Activated effector memory CD4-positive, alpha-beta T cell treated with anti-CD3 and anti-CD28 coated beads, Interleukin-2, amount 50 U/mL, for 16 hours (primary cell): ENCODE data around the gene CCDC194.
A peak's percentile ranks its signal among the peaks of the same experiment; 100 is the strongest.

Source experiments
- DNase-seq: peaks from one replicate; pipeline ENCODE4 v3.0.0-alpha.2; 2020

Gene CCDC194

GRCh38 chr19:17393914-17394313, at the start of gene CCDC194:
Gene CCDC194, minus strand, starts transcription at chr19:17394196. Its CDS starts 38 bp downstream, at chr19:17394158.
- no peak for DNase-seq

- DNase-seq, result no peak
Observed at GRCh38 chr19:17441241-17442021, 47.4 kb upstream of the CCDC194 start.

DNA sequence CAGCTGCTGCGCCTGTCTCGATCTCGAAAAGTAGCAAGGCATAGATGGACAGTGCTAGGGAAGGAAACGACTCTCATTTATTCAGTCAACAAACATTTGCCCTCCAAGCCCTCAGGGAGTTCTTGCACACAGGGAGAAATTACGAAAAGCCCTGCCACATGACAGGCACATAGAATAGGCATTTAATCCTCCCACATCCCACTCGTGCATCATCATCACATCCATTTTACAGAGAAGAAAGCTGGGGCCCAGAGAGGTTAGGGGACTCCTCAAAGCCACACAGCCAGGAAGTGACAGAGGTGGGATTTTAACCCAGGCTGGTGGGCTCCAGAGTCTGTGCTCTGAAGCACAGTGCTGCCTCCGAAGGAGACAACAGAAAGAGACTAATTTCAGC, 42.9 kb upstream of the CCDC194 start:
- DNase-seq, result no peak

- DNase-seq, result no peak
Observed at GRCh38 chr19:17436094-17436873, 42.3 kb upstream of the CCDC194 start.

DNA sequence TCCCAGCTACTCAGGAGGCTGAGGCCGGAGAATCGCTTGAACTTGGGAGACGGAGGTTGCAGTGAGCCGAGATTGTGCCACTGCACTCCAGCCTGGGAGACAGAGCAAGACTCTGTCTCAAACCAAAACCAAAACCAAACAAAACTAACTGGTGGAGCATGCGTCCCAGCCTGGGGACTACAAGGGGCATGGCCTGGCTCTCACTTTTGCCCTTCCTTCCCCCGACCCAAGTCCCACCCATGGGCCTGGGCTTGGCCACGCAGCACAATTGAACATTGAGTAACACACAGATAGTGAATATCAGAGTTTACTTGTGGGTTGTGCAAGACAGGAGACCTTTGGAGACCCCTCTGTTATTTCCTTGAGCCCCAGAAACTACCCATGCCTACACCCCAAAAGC, 41.2 kb upstream of the CCDC194 start:
- no peak for DNase-seq

DNA sequence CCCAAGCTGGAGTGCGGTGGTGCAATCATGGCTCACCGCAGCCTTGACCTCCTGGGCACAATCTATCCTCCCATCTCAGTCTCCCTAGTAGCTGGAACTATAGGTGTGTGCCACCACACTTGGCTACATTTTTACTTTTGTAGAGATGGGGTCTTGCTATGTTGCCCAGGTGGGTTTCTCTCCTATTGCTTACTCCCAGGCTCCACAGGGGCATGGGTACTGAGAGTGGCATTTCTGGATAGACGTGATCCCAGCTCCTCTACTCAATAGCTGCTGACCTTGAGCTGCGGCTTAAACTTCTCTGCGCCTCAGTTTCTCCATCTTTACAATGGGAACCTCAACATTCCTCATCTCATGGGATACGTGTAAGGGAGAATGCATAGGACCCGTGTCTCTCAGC, 37.4 kb upstream of the CCDC194 start:
- DNase-seq, result no peak

- DNase-seq, result no peak
Observed at GRCh38 chr19:17429641-17430113, 35.7 kb upstream of the CCDC194 start.

DNA sequence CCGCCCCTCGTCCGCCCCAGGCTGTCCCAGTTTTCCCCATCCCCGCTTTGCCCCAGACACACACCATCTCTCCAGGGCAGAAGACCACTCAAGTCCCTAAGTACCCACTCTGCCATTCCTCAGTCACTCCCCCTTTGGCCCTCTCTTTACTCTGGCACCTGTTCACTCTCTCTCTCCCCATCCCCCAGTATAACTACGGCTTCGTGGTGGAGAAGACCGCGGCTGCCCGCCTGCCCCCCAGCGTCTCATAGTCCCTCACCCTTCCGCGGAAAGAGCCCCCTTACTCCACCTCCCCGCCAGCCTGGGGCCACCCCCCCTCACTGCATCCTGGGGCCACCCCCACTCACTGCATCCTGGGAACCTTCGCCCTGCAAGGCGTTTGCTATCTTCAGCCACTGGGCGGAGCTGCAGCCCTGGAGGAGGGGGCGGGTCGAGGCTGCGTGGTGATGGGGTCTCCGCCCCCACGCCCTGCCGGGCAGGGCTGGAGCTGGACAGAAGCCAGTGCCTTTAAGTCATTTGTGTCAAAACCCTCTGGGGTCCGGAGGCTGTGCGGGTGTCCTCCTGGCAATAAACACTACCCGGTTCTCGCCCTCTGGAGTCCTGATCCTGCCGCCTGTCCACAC, 30.9 kb upstream of the CCDC194 start:
- DNase-seq, result peak; percentile 69

DNA sequence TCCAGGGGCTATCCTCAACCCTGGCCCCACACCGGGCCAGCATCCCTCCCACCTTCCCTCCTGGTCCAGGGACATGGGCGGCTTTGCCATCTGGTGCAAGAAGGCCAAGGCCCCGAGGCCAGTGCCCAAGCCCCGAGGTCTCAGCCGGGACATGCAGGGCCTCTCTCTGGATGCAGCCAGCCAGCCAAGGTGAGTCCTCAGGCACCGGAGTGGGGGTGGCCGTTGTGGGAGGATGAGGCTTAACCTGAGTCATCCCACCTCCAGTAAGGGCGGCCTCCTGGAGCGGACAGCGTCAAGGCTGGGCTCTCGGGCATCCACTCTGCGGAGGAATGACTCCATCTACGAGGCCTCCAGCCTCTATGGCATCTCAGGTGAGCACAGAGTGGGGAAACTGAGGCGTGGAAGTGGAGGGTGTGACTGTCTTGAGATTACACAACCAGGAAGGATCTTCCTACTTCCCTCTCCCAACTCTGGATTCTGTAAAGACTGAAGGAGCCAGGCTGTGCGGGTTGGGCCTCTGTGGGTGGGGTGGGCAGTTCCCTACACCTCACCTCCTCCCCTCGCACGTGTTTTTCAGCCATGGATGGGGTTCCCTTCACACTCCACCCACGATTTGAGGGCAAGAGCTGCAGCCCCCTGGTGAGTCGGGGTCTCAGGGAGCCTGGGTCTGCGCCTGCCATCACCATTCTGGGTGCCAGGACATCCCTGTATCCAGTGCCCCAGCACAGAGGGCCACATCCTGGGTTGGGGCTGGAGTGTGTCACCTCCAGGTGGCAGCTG, 29.6 kb upstream of the CCDC194 start:
- DNase-seq, result no peak

DNA sequence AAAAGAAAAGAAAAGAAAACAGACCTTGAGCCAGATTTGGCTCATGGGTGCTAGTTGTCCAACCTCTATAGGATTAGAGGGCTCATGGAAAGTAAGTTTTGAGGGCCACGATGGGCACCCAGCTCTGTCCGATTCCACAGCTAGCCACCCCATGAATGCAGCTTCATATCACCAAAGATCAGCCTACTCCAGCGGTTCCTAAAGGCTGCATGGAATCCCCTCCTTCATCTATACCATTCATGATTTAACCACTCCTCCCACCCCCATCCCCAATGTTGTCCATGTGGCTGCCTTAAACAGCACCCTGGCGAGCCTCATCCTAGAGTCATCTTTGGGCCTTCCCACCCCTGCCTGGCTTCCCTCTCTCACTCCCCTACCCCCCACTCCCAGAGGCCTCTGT, 27.9 kb upstream of the CCDC194 start:
- DNase-seq, result no peak

- DNase-seq, result peak; percentile 73
Observed at GRCh38 chr19:17420475-17420924, 26.5 kb upstream of the CCDC194 start.

DNA sequence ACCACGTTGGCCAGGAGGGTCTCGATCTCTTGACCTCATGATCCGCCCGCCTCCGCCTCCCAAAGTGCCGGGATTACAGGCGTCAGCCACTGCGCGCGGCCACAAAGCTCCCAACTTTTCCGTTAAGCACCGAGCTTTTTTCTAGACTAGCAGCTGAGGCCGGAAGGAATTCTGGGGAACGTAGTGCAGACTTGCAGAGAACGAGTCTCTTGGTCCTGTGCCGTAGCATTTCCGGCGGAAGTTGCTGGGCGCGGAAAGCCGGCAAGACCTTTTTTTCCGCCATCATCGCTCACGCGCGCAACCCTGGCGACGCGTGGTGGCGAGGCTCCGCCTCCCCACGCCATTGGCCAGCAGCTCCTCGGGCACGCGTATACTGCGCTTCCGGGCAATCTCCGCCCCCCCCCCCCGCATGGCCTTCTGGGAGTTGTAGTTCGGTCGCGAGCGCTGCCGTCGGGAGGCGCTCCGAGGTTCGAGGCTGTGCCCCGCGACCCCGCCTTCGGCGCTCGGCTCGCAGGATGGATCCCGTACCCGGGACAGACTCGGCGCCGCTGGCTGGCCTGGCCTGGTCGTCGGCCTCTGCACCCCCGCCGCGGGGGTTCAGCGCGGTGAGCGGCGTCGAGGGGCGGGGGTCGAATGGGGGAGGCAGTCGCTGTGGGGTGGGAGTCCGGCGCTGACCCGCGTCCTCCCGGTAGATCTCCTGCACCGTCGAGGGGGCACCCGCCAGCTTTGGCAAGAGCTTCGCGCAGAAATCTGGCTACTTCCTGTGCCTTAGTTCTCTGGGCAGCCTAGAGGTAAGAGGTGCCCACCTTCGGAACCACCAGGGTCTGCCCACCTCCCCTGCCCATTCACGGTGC, 25.9 kb upstream of the CCDC194 start, which contains the start of gene MVB12A:
Gene MVB12A (plus strand): TSS at position 427 of the 854 bp plus-strand sequence. CDS start 89 bp downstream, at position 516.
- DNase-seq, result peak; percentile 99

- no peak for DNase-seq
Observed at GRCh38 chr19:17419154-17419620, 25.2 kb upstream of the CCDC194 start.

- DNase-seq, result no peak
Observed at GRCh38 chr19:17418710-17419109, 24.7 kb upstream of the CCDC194 start.

- DNase-seq, result no peak
Observed at GRCh38 chr19:17415121-17415520, 21.1 kb upstream of the CCDC194 start.

GRCh38 chr19:17414097-17414496, 20.1 kb upstream of the CCDC194 start:
- no peak for DNase-seq

DNA sequence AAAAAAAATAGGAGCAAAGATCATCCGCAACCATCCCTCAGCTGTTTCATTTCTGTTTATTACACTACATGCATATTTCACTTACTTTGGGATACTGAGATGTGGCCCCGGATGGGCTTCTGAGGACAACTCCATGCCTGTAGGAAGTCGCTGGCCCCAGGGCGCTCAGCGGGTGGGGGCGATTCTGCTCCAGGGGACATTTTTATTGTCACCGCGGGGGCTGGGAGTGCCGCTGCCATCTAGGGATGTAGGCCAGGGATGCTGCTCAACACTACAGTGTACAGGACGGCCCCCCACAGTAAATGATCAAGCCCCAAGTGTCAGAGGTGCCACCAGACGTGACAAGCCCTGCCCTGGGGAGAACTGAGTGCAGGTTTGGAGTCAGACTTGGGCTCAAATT, 17.8 kb upstream of the CCDC194 start:
- DNase-seq, result no peak

DNA sequence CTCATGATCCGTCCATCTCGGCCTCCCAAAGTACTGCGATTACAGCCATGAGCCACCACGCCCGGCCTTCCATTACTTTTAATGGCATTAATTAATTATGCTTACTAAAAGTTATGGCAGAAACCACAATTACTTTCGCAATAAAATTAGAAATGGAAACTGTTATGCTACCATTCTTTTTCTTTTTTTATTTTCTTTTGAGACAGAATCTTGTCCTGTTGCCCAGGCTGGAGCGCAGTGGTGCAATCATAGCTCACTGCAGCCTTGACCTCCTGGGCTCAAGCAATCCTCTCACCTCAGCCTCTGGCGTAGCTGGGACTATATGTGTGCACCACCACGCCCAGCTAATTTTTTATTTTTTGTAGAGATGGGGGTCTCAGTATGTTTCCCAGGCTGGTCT, 16.0 kb upstream of the CCDC194 start:
- no peak for DNase-seq

DNA sequence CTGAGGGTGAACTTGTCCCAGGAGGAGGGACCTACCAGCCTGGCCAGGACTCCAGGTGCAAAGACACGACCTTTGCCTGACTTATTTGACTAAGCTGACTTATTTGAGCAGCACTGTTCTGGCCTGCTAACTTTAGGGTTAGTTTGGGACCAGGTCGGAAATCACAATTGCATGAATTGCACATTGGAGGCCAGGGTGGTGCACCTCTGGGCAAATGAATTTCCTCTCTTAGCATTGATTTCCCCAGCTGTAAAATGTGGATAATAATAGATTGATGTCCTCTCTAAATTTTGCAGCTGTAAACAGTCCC, 12.8 kb upstream of the CCDC194 start:
- no peak for DNase-seq

- DNase-seq, result peak; percentile 66
Observed at GRCh38 chr19:17406046-17406886, 12.3 kb upstream of the CCDC194 start.
